ENCODE results near the gene S100A3. TPM values are rescaled to one million over a fixed set of nuclear protein-coding genes. Genes with fewer than 3 reads are reported as not detected.
A peak's percentile ranks its signal among the peaks of the same experiment; 100 is the strongest.

S100A3 gene
- total and polyA plus RNA-seq, 4 donors, result 3.0 to 8.0 (median 6.0) TPM

DNA sequence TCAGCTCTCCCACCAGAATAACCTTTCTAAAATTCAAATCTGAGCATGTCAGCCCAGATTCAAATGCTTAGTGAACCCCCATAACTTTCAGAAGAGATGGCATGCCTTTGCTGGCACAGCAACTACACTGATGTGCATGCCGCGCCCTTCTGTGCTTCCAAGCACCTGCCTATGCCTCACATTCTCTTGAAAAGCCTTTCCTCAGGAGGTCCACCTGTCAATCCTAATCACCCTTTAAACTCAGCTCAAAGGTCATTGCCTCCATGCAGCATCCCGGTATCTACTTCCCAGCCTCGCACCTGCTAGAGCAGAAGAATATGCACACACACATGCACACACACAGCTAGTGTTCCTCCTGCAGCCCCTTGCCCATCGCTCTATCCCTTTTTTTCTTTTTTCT lies 21.8 kb upstream of the S100A3 start:
- Histone ChIP-seq H3K9ac (ENCODE audit: insufficient read depth in 1 of 2, low read length in 2 of 2) (no peak overlapping the region), H3K4me3 (no peak overlapping the region), H3K27ac (ENCODE audit: low read depth in 1 of 2, low read length in 1 of 2) (no peak overlapping the region), H3K9me3 (ENCODE audit: control insufficient read depth in 4 of 4, insufficient read depth in 3 of 4, low read length in 3 of 4) (no peaks in the 10 kb centered on the region), H3K27me3 (ENCODE audit: control insufficient read depth in 3 of 3, insufficient read depth in 3 of 3, low read length in 2 of 3) (no peaks in the 10 kb centered on the region), H3K36me3 (ENCODE audit: control insufficient read depth in 4 of 4, insufficient read depth in 4 of 4, low read length in 4 of 4) (no peaks in the 10 kb centered on the region), H3K4me1 (ENCODE audit: control insufficient read depth in 5 of 5, insufficient read depth in 5 of 5, low read length in 5 of 5) (peaks cover 9 to 22% (median 11%) of the 10 kb centered on the region in 5 donors)
- no peak for ATAC-seq (ENCODE audit: insufficient read depth, low FRiP score)
- WGBS, 2 donors, result 95% methylated on average over 5 of the region's 5 CpGs
- no peak for DNase-seq
- TF ChIP-seq, protein P1, sequence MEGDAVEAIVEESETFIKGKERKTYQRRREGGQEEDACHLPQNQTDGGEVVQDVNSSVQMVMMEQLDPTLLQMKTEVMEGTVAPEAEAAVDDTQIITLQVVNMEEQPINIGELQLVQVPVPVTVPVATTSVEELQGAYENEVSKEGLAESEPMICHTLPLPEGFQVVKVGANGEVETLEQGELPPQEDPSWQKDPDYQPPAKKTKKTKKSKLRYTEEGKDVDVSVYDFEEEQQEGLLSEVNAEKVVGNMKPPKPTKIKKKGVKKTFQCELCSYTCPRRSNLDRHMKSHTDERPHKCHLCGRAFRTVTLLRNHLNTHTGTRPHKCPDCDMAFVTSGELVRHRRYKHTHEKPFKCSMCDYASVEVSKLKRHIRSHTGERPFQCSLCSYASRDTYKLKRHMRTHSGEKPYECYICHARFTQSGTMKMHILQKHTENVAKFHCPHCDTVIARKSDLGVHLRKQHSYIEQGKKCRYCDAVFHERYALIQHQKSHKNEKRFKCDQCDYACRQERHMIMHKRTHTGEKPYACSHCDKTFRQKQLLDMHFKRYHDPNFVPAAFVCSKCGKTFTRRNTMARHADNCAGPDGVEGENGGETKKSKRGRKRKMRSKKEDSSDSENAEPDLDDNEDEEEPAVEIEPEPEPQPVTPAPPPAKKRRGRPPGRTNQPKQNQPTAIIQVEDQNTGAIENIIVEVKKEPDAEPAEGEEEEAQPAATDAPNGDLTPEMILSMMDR (IDR thresholded peaks at IDR 0.05; ENCODE audit: control extremely low read depth, extremely low read depth), result no peak

DNA sequence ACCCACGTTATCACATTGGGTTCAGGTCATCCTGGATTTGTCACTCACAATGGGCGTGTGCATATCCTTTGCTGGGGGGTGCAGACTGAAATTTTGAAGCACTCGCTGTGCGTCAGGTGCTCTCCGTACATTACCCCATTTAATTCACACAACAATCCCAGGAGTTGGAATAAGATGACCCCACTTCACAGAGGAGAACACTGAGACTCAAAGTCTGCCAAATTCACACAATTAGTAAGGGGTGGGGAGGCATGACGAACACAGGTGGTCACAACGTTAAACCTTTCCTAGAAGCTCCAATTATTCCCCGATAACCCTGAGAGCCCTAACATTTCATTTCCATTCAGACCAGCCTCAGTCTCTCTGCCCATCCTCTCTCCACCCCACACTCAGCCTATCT lies 20.4 kb upstream of the S100A3 start:
- H3K4me1 ChIP-seq (ENCODE audit: control insufficient read depth in 5 of 5, insufficient read depth in 5 of 5, low read length in 5 of 5), result peaks cover 10 to 29% (median 16%) of the 10 kb centered on the region in 5 donors

DNA sequence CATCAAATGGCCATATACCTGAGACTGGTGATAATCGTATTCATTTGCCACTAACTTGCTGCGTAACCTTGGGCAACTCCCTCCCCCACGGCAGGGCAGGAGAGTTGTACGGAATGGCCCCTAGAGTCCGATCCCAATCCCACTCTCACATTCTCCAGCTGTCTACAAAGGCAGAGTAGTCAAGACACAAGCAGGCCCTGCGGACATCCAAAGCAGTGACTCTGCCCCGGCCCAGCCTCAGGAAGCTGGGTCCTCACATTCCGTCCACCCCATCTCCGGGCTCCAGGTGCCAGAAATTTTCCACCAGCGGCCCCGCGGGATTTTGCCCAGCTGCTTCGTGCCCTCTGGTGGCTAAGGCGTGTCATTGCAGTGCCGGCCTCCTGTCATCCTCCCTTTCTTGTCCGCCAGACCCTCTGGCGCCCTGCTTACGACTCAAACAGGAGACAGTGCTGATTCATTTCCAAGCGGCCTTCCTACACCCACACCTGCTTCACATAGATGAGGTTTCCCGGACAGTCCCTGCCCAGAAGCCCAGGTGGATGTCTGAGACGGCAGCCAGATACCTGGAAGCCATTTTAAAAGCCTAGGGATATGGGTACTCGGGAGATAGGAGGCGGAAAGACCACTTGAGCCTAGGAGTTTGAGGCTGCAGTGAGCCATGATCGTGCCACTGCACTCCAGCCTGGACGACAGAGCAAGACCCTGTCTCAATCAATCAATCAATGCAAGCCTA lies 19.5 kb upstream of the S100A3 start:
- Histone ChIP-seq H3K27me3 (ENCODE audit: control insufficient read depth in 3 of 3, insufficient read depth in 3 of 3, low read length in 2 of 3) (no peaks in the 10 kb centered on the region), H3K27ac (ENCODE audit: low read depth in 1 of 2, low read length in 1 of 2) (peak overlapping the region; percentile 12 to 79), H3K9ac (ENCODE audit: insufficient read depth in 1 of 2, low read length in 2 of 2) (peak overlapping the region in 1 of 2 donors; percentile 67), H3K9me3 (ENCODE audit: control insufficient read depth in 4 of 4, insufficient read depth in 3 of 4, low read length in 3 of 4) (no peaks in the 10 kb centered on the region), H3K4me3 (no peak overlapping the region), H3K36me3 (ENCODE audit: control insufficient read depth in 4 of 4, insufficient read depth in 4 of 4, low read length in 4 of 4) (no peaks in the 10 kb centered on the region), H3K4me1 (ENCODE audit: control insufficient read depth in 5 of 5, insufficient read depth in 5 of 5, low read length in 5 of 5) (peaks cover 10 to 31% (median 16%) of the 10 kb centered on the region in 5 donors)
- TF ChIP-seq, protein P1 (IDR thresholded peaks at IDR 0.05; ENCODE audit: control extremely low read depth, extremely low read depth), result peak; percentile 99
- DNase-seq, result peak; percentile 83 to 86 (median 85)
- 12 to 20% methylated on average over 25 of the region's 25 CpGs for WGBS, 2 donors
- peak; percentile 38 for ATAC-seq (ENCODE audit: insufficient read depth, low FRiP score)

More for the DNA sequence above, 20.4 kb upstream of the S100A3 start:
- TF ChIP-seq, protein P1 (IDR thresholded peaks at IDR 0.05; ENCODE audit: control extremely low read depth, extremely low read depth), result no peak
- no peaks in the 10 kb centered on the region for H3K27me3 ChIP-seq (ENCODE audit: control insufficient read depth in 3 of 3, insufficient read depth in 3 of 3, low read length in 2 of 3)
- ATAC-seq (ENCODE audit: insufficient read depth, low FRiP score) (no peak), DNase-seq (no peak)
- H3K27ac ChIP-seq (ENCODE audit: low read depth in 1 of 2, low read length in 1 of 2), result no peak overlapping the region
- no peaks in the 10 kb centered on the region for H3K36me3 ChIP-seq (ENCODE audit: control insufficient read depth in 4 of 4, insufficient read depth in 4 of 4, low read length in 4 of 4)
- WGBS, 2 donors, result 89 to 93% methylated on average over 8 of the region's 8 CpGs
- H3K9me3 ChIP-seq (ENCODE audit: control insufficient read depth in 4 of 4, insufficient read depth in 3 of 4, low read length in 3 of 4), result no peaks in the 10 kb centered on the region
- no peak overlapping the region for H3K4me3 ChIP-seq
- no peak overlapping the region for H3K9ac ChIP-seq (ENCODE audit: insufficient read depth in 1 of 2, low read length in 2 of 2)

All from lung (tissue), 12 donors.